ENCODE measurements around the gene NUMBL. TPM values are rescaled to one million over a fixed set of nuclear protein-coding genes. Genes with fewer than 3 reads are reported as not detected.

The NUMBL gene
- total and polyA plus RNA-seq, 2 experiments from 2014 or later, result 15.7 to 32.1 TPM

GRCh38 chr19:40674291-40674690, 16.2 kb downstream of the NUMBL start:
- Histone ChIP-seq H3K4me3 (no peak overlapping the region), H3K27me3 (no peaks in the 10 kb centered on the region), H2AFZ (no peak overlapping the region), H3K9me3 (ENCODE audit: low read depth) (no peaks in the 10 kb centered on the region), H3K9me2 (replicated peaks; ENCODE audit: insufficient read depth) (no peaks in the 10 kb centered on the region), H3K27ac (no peak overlapping the region), H3K36me3 (replicated peaks; ENCODE audit: insufficient read depth, low read depth) (no peaks in the 10 kb centered on the region), H4K20me1 (ENCODE audit: insufficient read depth, poor library complexity, severe bottlenecking) (no peaks in the 10 kb centered on the region), H3K79me2 (no peaks in the 10 kb centered on the region), H3K4me1 (ENCODE audit: insufficient read depth) (no peaks in the 10 kb centered on the region), H3K4me2 (no peak overlapping the region)
- 85% methylated on average over 3 of the region's 3 CpGs for WGBS (ENCODE audit: low lambda C conversion rate, missing lambda C conversion rate)
- DNase-seq (ENCODE audit: low spot score), result no peak
- no peak for TF ChIP-seq CTCF (IDR thresholded peaks at IDR 0.05; ENCODE audit: poor library complexity)
- TF ChIP-seq EZH2 (IDR thresholded peaks at IDR 0.05; ENCODE audit: borderline replicate concordance), result no peak
- no peak for TF ChIP-seq EZH2phosphoT487 (IDR thresholded peaks at IDR 0.05; ENCODE audit: low read depth, severe bottlenecking, unreplicated experiment)

- Histone ChIP-seq H3K9me3 (ENCODE audit: low read depth) (no peaks in the 10 kb centered on the region), H2AFZ (no peak overlapping the region), H3K4me3 (no peak overlapping the region), H3K4me2 (no peak overlapping the region), H3K9me2 (replicated peaks; ENCODE audit: insufficient read depth) (no peaks in the 10 kb centered on the region), H3K4me1 (ENCODE audit: insufficient read depth) (no peaks in the 10 kb centered on the region), H3K27me3 (no peaks in the 10 kb centered on the region), H3K79me2 (no peaks in the 10 kb centered on the region), H3K27ac (no peak overlapping the region), H3K36me3 (replicated peaks; ENCODE audit: insufficient read depth, low read depth) (no peaks in the 10 kb centered on the region), H4K20me1 (ENCODE audit: insufficient read depth, poor library complexity, severe bottlenecking) (no peaks in the 10 kb centered on the region)
- no peak for TF ChIP-seq CTCF (IDR thresholded peaks at IDR 0.05; ENCODE audit: poor library complexity)
- TF ChIP-seq EZH2 (IDR thresholded peaks at IDR 0.05; ENCODE audit: borderline replicate concordance), result no peak
- TF ChIP-seq EZH2phosphoT487 (IDR thresholded peaks at IDR 0.05; ENCODE audit: low read depth, severe bottlenecking, unreplicated experiment), result no peak
- no peak for DNase-seq (ENCODE audit: low spot score)
- 97% methylated on average over 11 of the region's 11 CpGs for WGBS (ENCODE audit: low lambda C conversion rate, missing lambda C conversion rate)
These were observed 17.1 kb downstream of the NUMBL start for GRCh38 chr19:40673397-40673796.

GRCh38 chr19:40672573-40673299, 17.7 kb downstream of the NUMBL start:
- H3K27me3 ChIP-seq, result no peaks in the 10 kb centered on the region
- H3K36me3 ChIP-seq (replicated peaks; ENCODE audit: insufficient read depth, low read depth), result no peaks in the 10 kb centered on the region
- no peak for TF ChIP-seq CTCF (IDR thresholded peaks at IDR 0.05; ENCODE audit: poor library complexity)
- no peak for TF ChIP-seq EZH2phosphoT487 (IDR thresholded peaks at IDR 0.05; ENCODE audit: low read depth, severe bottlenecking, unreplicated experiment)
- no peak for TF ChIP-seq EZH2 (IDR thresholded peaks at IDR 0.05; ENCODE audit: borderline replicate concordance)
- no peaks in the 10 kb centered on the region for H3K9me3 ChIP-seq (ENCODE audit: low read depth)
- no peaks in the 10 kb centered on the region for H3K9me2 ChIP-seq (replicated peaks; ENCODE audit: insufficient read depth)
- no peak overlapping the region for H3K4me3 ChIP-seq
- no peak overlapping the region for H3K27ac ChIP-seq
- H3K4me1 ChIP-seq (ENCODE audit: insufficient read depth), result no peaks in the 10 kb centered on the region
- H4K20me1 ChIP-seq (ENCODE audit: insufficient read depth, poor library complexity, severe bottlenecking), result no peaks in the 10 kb centered on the region
- H2AFZ ChIP-seq, result no peak overlapping the region
- H3K4me2 ChIP-seq, result no peak overlapping the region
- WGBS (ENCODE audit: low lambda C conversion rate, missing lambda C conversion rate), result 94% methylated on average over 7 of the region's 7 CpGs
- no peak for DNase-seq (ENCODE audit: low spot score)
- no peaks in the 10 kb centered on the region for H3K79me2 ChIP-seq
